ENCODE data around the gene ISYNA1.

The ISYNA1 gene

GRCh38 chr19:18442941-18443340 is 5.0 kb upstream of the ISYNA1 start:
- no peak for DNase-seq

- no peak for DNase-seq
These were observed 4.2 kb upstream of the ISYNA1 start for GRCh38 chr19:18441804-18442788.

- DNase-seq, result no peak
These were observed 3.2 kb upstream of the ISYNA1 start for GRCh38 chr19:18440936-18441803.

GRCh38 chr19:18440415-18440877 is 2.5 kb upstream of the ISYNA1 start:
- no peak for DNase-seq

- DNase-seq, result no peak
These were observed 1.9 kb upstream of the ISYNA1 start for GRCh38 chr19:18439910-18440237.

DNA sequence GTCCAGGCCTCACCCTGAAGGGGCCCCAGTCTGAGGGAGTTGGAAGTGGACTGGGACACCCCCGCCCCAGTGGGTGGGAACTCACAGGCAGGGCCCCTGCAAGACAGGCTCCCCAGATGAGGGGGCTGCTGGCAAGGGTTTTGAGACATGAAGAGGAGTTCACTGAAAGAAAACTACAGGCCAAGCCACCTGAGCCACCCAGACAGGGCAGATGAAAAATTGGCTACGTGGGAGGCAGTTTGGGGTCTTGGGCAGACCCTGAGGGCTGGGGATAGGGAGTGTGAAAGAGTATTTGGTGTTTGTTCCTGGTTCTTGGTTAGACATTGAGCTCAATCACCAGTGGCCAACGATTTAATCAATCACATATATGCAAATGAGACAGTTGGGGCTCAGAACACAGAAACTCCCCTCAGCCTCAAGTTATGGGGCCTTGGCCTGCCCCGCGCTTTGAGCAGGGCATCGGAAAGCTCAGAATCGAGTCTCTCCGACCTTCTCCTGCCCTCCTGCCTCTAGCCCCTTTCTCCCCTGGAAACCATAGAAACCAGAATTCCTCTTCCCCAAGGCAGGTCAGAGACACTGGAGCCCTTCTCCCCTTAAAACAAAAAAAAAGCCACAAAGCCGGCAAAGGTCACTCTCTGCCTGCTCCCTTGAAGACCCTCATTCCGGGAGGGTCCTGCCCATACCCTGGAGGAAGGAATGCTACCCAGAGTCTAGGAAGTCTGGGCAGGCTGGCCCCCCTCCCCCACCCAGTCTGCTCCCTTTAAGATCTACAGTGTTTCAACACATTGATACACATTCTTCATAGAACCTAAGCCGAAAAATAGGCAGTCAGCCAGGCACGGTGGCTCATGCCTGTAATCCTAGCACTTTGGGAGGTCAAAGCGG is 1.3 kb upstream of the ISYNA1 start:
- no peak for DNase-seq

- no peak for DNase-seq
These were observed 545 bp upstream of the ISYNA1 start for GRCh38 chr19:18438331-18439024.

- DNase-seq, result peak; percentile 82
These were observed 1.1 kb downstream of the ISYNA1 start for GRCh38 chr19:18436671-18437490.

DNA sequence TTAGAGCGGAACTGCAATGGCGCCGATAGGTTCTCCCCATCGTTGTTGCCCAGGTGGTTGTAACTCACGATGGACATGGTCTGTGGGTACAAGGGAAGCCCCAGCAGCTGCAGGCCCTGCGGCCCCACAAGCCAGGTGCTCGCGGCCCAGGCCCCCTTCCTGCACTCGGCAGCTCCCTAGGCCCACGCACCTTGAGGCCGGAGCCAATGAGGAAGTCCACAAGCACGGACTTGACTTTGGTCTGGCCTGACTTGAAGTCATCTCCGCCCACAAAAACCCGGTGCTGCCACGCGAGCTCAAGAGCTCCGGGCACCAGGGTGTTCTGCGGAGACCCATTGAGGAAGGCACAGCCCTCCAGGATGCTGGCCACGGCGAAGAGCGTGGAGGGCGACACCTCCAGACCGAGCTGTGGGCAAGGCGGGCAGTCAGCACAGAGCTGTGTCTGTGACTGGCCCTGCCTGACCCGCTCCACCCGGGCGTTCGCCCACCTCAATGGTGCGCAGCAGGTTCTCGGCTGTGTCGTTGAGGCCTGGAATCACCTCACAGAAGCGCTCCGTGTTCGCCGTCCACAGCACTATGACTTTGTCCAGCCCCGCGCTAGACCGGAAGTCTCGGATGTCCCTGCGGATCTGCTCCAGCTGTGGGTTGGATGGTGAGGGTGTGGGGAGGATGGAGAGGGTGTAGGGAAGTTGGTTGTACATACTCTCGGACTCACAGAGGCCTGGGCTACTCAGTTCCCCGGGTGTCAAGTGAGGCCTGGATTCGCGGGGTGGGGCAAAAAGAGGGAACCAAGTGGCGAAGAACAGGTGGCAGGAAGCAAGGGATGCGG is 1.9 kb downstream of the ISYNA1 start:
- no peak for DNase-seq

DNA sequence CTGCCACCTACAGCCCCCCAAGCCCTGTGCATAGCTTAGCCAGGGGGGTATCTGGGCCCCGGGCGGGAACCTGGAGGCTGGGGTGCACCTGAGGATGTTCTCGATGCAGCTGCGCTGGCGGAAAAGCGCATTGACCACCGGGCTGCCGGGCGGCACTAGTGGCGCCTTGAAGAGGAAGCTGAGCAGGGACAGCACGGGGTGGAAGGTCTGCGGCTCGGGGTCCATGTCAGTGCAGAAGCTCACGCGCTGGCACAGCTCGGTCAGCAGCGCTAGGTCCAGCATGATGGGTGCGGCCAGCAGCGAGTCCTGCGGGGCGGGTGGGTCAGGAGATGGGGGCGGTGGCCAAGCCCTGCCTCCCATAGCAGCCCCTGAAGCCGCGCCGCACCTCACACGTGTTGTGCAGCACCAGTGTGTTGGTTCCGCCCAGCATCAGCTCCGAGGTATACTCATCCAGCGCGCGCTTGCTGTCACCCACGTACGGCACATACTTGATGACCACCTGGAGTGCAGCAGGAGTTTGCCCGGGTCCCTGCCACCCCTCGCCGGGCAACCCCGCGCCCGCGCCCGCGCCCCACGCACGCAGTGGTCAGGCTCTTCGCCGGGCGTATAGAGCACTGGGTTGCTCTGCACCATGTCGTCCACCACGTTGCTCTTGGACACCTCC is 2.6 kb downstream of the ISYNA1 start:
- DNase-seq, result no peak

DNA sequence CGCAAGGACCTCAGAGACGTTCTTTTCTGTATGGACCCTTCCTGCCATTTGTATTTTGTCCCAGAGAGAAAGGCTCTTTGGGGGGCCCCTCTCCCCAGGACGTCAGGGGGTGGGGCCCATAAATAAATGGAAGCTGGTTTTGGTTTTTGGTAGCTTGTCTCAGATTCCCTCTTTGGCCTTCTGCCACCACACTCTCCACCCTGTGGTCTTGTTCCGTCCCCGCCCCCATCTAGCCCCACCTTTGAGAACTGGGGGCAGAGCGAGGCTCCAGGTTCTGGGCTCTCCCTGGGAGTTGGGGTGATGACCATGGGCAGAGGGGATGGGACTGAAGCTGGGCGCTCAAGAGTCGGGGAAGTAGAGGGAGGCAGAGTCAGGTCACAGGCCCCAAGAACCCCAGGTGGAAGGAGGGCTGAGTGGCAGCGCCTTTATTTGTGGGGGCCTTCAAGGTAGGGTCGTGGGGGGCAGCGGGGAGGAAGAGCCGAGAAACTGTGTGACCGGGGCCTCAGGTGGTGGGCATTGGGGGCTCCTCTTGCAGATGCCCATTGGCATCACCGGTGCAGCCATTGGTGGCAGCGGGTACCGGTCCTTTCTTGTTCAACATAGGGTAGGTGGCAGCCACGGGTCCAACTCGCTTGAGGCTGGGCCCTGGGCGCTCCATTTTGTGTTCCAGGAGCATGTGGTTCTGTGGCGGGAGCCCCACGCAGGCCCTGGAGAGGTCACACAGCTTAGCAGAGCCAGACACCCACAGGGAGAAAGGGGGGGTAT is 3.3 kb downstream of the ISYNA1 start:
- no peak for DNase-seq

DNA sequence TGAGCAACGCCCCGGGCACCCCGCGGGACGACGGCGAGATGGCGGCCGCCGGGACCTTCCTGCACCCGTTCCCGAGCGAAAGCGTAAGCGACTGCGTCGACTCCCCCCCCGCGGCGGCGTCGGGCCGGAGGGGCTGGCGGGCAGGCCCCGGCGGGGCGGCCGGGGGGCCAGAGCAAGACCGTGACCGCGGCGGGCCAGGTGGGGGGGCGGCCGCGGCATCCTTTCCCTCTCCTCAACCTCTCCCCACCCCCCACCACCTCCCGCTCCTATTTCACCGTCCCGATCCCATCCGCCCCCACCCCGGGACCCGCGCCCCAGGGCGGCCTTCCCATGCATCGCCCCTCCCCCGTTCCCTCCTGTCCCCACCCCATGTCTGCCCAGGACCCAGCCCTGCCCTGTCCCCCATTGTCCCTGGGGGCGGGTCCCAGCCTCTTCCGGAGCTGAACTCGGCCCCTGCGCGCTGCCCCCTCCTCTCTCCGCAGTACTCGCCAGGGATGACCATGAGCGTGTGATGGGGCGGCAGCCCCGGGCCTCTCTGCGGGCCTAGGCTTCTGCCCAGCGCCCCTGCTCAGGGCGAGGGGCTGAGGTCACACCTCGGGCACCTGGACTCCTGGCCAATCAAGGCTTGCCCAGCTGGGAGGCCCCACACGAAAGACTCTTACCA is 4.1 kb downstream of the ISYNA1 start:
- DNase-seq, result no peak

GRCh38 chr19:18433015-18433691 is 4.8 kb downstream of the ISYNA1 start:
- peak; percentile 36 for DNase-seq

DNA sequence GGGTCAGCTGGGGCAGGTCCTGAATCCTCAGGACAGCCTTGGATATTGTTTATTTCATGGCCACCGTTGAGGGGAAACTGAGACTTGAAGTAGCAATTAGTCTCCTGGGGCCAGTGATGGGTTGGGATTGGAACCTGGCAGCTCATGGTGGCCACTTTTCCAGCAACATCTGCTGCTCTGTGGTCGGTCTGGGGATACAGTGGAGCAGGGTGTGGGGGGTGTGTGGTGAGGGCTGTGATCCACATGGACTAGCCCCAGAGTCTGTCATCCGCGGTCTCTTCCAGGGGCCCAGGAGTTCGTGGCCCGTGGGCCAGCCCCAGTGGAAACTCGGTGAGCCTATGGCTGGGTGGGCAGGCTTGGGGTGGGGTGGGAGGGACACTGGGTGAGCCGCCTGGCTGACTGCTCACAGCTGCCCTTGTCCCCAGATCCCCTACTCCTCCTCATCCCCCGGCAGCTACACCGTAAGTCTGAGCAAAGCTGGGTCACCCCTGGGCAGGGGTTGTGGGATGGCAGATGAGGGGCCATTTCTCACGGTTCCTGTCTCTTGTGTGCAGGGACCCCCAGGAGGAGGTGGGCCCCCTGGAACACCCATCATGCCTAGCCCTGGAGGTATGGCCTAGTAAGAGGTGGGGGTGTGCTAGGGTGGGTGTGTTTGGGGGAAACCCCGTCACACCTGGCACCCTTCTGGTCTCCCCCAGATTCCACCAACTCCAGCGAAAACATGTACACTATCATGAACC is 5.5 kb downstream of the ISYNA1 start:
- no peak for DNase-seq

DNA sequence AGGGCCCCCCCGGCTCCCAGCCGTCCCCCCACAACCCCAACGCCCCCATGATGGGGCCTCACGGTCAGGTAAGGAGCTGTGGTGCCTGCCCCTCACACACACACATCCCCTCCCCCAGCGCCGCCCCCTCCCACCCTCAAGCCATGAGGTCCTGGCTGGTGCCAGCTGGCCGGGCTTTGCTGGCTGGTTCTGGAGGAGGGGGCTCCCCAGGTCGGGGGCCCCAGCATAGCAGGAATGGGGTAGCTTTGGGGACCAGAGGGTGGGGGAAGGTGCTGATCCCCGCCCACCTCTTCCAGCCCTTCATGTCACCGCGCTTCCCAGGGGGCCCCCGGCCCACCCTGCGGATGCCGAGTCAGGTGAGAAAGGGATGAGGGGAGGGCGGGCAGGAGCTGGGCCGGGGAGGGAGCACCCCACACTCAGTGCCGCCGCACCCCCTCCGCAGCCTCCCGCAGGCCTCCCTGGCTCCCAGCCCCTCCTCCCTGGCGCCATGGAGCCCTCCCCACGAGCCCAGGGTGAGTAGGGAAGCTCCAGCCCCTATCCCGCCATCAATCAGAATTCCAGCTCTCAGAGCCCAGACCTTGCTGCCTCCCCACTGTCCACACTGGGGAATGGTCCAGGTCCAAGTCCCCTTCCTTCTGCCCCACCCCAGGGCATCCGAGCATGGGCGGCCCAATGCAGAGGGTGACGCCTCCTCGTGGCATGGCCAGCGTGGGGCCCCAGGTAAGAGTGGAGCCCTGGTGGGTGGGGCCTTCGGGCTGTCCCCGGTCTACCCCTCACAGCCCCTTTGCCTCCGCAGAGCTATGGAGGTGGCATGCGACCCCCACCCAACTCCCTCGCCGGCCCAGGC is 6.4 kb downstream of the ISYNA1 start:
- DNase-seq, result no peak
